Endothelial cell (in vitro differentiated cells): ENCODE data around the gene NLRP4. TPM values are rescaled to one million over a fixed set of nuclear protein-coding genes. Genes with fewer than 3 reads are reported as not detected.

ENCODE experiments used
- DNase-seq: peaks from one replicate; pipeline ENCODE4 v3.0.0; 2021; ENCODE audit warnings: low spot score
- H3K27ac Mint-ChIP-seq: one replicate; pipeline ENCODE4 v1.8.0; 2021; ENCODE audit warnings: mixed read lengths, inconsistent platforms; ENCODE audit not compliant: unreplicated experiment
- H3K27me3 Mint-ChIP-seq: one replicate; pipeline ENCODE4 v1.8.0; 2021; ENCODE audit warnings: mild to moderate bottlenecking, moderate library complexity, mixed read lengths, inconsistent platforms; ENCODE audit not compliant: unreplicated experiment
- H3K36me3 Mint-ChIP-seq: one replicate; pipeline ENCODE4 v1.8.0; 2021; ENCODE audit warnings: mild to moderate bottlenecking, low read depth, mixed read lengths, inconsistent platforms; ENCODE audit not compliant: unreplicated experiment
- H3K4me1 Mint-ChIP-seq: one replicate; pipeline ENCODE4 v1.8.0; 2021; ENCODE audit warnings: mild to moderate bottlenecking, mixed read lengths, inconsistent platforms; ENCODE audit not compliant: unreplicated experiment
- H3K4me3 Mint-ChIP-seq: one replicate; pipeline ENCODE4 v1.8.0; 2021; ENCODE audit warnings: mild to moderate bottlenecking, mixed read lengths, inconsistent platforms; ENCODE audit not compliant: unreplicated experiment
- H3K9me3 Mint-ChIP-seq: one replicate; pipeline ENCODE4 v1.8.0; 2021; ENCODE audit warnings: mixed read lengths, inconsistent platforms; ENCODE audit not compliant: unreplicated experiment
- total RNA-seq: library from RNA; stranded (reverse); fragmentation: NEBNext Ultra II Directional; extraction: Animal tissue kit (Norgen Biotek cat#: 25700); gene quantifications from one replicate; pipeline ENCODE4 v1.2.1, GENCODE V29; 2021; ENCODE audit not compliant: unreplicated experiment
- TF ChIP-seq, protein P1 (sequence below): fragments of 200-600 bp; sonication (generic); IDR thresholded peaks from one replicate; pipeline ENCODE4 v1.5.0; 2021; ENCODE audit warnings: antibody characterized with exemption; ENCODE audit not compliant: unreplicated experiment

NLRP4 gene
- total RNA-seq, 1 donor from 2014 or later: not detected

DNA sequence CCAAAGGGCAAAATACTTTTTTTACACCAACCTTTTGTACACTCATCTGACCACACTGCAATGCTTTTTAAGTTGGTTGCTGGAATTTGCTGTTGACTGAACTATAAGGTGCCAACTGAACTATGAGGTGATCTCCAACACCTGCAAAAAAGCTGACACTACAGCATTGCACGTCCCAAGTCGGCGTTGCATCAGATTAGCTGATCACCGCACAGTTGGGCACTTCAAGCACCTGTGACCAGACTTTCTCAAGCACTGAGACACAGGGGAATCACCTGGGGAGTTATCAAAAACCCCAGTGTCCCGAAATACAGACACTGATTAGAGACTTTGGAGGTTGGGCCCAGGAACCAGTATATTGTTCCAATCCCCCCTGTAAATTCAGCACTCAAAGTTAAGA is 5.7 kb upstream of the NLRP4 start:
- TF ChIP-seq, protein P1, sequence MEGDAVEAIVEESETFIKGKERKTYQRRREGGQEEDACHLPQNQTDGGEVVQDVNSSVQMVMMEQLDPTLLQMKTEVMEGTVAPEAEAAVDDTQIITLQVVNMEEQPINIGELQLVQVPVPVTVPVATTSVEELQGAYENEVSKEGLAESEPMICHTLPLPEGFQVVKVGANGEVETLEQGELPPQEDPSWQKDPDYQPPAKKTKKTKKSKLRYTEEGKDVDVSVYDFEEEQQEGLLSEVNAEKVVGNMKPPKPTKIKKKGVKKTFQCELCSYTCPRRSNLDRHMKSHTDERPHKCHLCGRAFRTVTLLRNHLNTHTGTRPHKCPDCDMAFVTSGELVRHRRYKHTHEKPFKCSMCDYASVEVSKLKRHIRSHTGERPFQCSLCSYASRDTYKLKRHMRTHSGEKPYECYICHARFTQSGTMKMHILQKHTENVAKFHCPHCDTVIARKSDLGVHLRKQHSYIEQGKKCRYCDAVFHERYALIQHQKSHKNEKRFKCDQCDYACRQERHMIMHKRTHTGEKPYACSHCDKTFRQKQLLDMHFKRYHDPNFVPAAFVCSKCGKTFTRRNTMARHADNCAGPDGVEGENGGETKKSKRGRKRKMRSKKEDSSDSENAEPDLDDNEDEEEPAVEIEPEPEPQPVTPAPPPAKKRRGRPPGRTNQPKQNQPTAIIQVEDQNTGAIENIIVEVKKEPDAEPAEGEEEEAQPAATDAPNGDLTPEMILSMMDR: no peak
- Mint-ChIP-seq H3K4me3 (no peak overlapping the region), H3K9me3 (peaks cover 28% of the 10 kb centered on the region), H3K4me1 (no peaks in the 10 kb centered on the region), H3K27me3 (no peaks in the 10 kb centered on the region), H3K27ac (no peak overlapping the region), H3K36me3 (no peaks in the 10 kb centered on the region)
- no peak for DNase-seq

DNA sequence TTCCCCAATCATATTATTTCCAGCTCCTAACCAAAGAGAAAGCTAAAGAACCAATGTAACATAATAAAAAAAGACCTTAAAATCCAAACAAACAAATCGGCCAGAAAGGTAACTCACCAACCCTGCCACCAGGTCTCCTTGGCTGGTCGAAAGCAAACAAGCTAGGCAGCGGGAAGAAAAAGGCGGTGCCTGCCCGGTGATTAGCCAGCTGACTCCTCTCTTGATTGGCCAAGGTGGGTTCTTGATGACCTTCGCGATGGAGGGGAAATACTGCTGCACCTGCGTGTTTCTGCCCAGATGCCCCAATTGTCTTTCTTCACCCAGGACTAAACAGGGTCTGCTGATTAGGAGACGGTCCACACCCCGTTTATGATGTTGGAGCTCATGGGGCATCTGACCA is 4.5 kb upstream of the NLRP4 start, which contains the start of gene NLRP11:
Gene NLRP11 (minus strand): TSS at position 154 of the 400 bp plus-strand sequence. CDS start 13,825 bp downstream, outside the sequence.
- no peak for DNase-seq
- TF ChIP-seq, protein P1: no peak
- no peaks in the 10 kb centered on the region for H3K27me3 Mint-ChIP-seq
- no peaks in the 10 kb centered on the region for H3K36me3 Mint-ChIP-seq
- no peaks in the 10 kb centered on the region for H3K4me1 Mint-ChIP-seq
- peaks cover 32% of the 10 kb centered on the region for H3K9me3 Mint-ChIP-seq
- H3K4me3 Mint-ChIP-seq: no peak within 1 kb of the TSS
- H3K27ac Mint-ChIP-seq: no peak within 1 kb of the TSS

DNA sequence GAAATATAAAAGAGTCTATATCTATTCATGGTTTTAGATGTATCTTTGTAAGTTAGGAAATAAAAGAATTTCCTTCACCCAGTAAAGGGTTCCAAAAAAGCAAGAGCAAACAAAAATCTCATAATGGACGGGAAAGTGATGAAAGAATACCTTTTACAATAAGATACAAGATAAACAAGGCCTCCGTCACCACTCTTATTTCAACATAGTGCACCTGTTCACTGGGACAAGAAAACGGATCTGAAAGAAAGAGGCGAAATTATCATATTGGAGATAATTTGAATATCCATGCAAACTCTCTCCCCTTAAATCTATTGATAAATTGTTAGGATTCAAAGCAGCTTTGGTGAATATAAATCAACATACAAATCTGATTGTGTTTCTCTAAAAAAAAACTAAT is 3.7 kb upstream of the NLRP4 start:
- no peaks in the 10 kb centered on the region for H3K4me1 Mint-ChIP-seq
- no peak overlapping the region for H3K27ac Mint-ChIP-seq
- no peaks in the 10 kb centered on the region for H3K36me3 Mint-ChIP-seq
- DNase-seq: no peak
- peaks cover 32% of the 10 kb centered on the region for H3K9me3 Mint-ChIP-seq
- no peak overlapping the region for H3K4me3 Mint-ChIP-seq
- TF ChIP-seq, protein P1: no peak
- no peaks in the 10 kb centered on the region for H3K27me3 Mint-ChIP-seq

DNA sequence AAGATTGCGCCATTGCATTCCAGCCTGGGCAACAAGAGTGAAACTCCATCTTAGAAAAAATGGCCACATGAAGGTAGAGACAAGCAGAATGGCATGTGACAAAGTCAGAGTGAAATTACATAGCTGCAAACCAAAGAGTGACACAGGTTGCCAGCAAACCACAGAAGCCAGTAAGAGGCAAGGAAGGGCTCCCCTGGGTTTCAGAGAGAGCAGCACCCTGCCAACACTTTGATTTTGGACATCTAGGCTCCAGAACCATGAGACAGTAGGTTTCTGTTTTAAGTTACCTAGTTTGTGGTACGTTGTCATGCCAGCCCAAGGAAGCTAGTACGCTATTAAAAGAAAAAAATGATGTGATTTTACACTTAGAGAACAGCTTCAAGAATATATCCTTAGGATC is 1.9 kb downstream of the NLRP4 start:
- Mint-ChIP-seq H3K27ac (no peak overlapping the region), H3K4me1 (no peaks in the 10 kb centered on the region), H3K27me3 (no peaks in the 10 kb centered on the region), H3K9me3 (peaks cover 19% of the 10 kb centered on the region), H3K4me3 (no peak overlapping the region), H3K36me3 (no peaks in the 10 kb centered on the region)
- TF ChIP-seq, protein P1: no peak
- DNase-seq: no peak

DNA sequence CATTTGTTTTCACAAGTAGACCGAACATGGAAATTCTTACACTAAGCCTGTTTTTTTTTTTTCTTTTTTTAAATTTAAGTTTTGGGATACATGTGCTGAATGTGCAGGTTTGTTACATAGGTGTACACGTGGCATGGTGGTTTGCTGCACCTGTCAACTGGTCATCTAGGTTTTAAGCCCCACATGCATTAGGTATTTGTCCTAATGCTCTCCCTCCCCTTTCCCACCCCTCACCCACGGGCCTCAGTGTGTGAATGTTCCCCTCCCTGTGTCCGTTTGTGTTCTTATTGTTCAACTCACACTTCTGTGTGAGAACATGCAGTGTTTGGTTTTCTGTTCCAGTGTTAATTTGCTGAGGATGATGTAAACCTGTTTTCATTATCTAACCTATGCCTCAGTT is 2.6 kb downstream of the NLRP4 start:
- DNase-seq: no peak
- Mint-ChIP-seq H3K4me3 (no peak overlapping the region), H3K4me1 (no peaks in the 10 kb centered on the region), H3K9me3 (peaks cover 20% of the 10 kb centered on the region), H3K27me3 (no peaks in the 10 kb centered on the region), H3K36me3 (no peaks in the 10 kb centered on the region), H3K27ac (no peak overlapping the region)
- TF ChIP-seq, protein P1: no peak
